HCT116 (cell line): ENCODE measurements around the gene SEMA3B. TPM values are rescaled to one million over a fixed set of nuclear protein-coding genes. Genes with fewer than 3 reads are reported as not detected.

Source experiments
- ATAC-seq: fragments of 200-7000 bp; cut with Tn5 transposase; 2 replicates; pipeline ENCODE4 v1.9.1; 2020; ENCODE audit warnings: mild to moderate bottlenecking, moderate library complexity
- BruUV-seq: library from RNA; stranded (reverse); fragments of 400-500 nt; replicated peaks from 2 replicates; lab custom pipeline; 2021; lab: Mats Ljungman, UMichigan
- CTCF ChIA-PET: fragments of 300-600 bp; sonication (Branson Sonifier 250); formaldehyde crosslinking; loops from one replicate; lab custom pipeline; 2021; ENCODE audit warnings: antibody characterized with exemption; lab: Charles Lee
- POLR2A ChIA-PET: fragments of 300-600, 350-600 bp; sonication (Branson Sonifier 250); formaldehyde crosslinking; loops from one replicate; lab custom pipeline; 2021; ENCODE audit warnings: antibody characterized with exemption; lab: Charles Lee
- RAD21 ChIA-PET, 2 experiments: fragments of 300-600 bp; sonication (Branson Sonifier 250); formaldehyde crosslinking; loops; one replicate each; lab custom pipeline; 2023; ENCODE audit warnings: low total read pairs in 2 of 2; ENCODE audit not compliant: uncharacterized antibody in 2 of 2, unreplicated experiment in 2 of 2, low non-redundant PET in 1 of 2; lab: Charles Lee
- DNase-seq: peaks from one replicate; pipeline ENCODE4 v3.0.0-alpha.2; 2010; ENCODE audit warnings: low read depth, low spot score
- H2AFZ ChIP-seq: fragments of 200-600 bp; shearing (Covaris generic), sonication (generic); 2 replicates; pipeline ENCODE4 v1.6.1; 2017; ENCODE audit warnings: low read depth, mixed run types, mixed read lengths, antibody characterized with exemption, low read length; ENCODE audit not compliant: poor library complexity, severe bottlenecking
- H3K27ac ChIP-seq: 2 replicates; pipeline ENCODE4 v1.5.1; 2012; ENCODE audit warnings: low read depth, low read length
- H3K27me3 ChIP-seq: fragments of 200-600 bp; sonication (generic); 2 replicates; pipeline ENCODE4 v1.6.1; 2016; ENCODE audit warnings: mixed run types, low read length, mixed read lengths; ENCODE audit not compliant: insufficient read depth
- H3K36me3 ChIP-seq, 2 experiments: fragments of 200-500 bp in 1 of 2; fragments of 200-600 bp in 1 of 2; sonication (Bioruptor generic) in 1 of 2; sonication (generic) in 1 of 2; 2 replicates each; pipeline versions ENCODE4 v1.5.1 to v1.6.1; 2014 to 2016; ENCODE audit warnings: low read length in 2 of 2, inconsistent platforms in 1 of 2, mixed read lengths in 1 of 2, mixed run types in 1 of 2; ENCODE audit not compliant: insufficient read depth in 2 of 2, control insufficient read depth in 1 of 2
- H3K4me1 ChIP-seq, 2 experiments: fragments of 200-600 bp in 1 of 2; sonication (generic) in 1 of 2; 2 replicates each; pipeline versions ENCODE4 v1.5.1 to v1.6.1; 2012 to 2017; ENCODE audit warnings: low read length in 2 of 2, inconsistent platforms in 1 of 2, mild to moderate bottlenecking in 1 of 2, mixed read lengths in 1 of 2, mixed run types in 1 of 2, moderate library complexity in 1 of 2; ENCODE audit not compliant: insufficient read depth in 2 of 2, control insufficient read depth in 1 of 2
- H3K4me2 ChIP-seq: fragments of 200-600 bp; sonication (generic); 2 replicates; pipeline ENCODE4 v1.6.1; 2017; ENCODE audit warnings: mixed run types, low read length, mixed read lengths
- H3K4me3 ChIP-seq, 2 experiments: fragments of 200-600 bp in 1 of 2; sonication (generic) in 1 of 2; replicated peaks in 1 of 2; 2 replicates each; pipeline ENCODE4 v1.5.1; 2011 to 2016; ENCODE audit warnings: low read length in 2 of 2, control low read depth in 1 of 2, low read depth in 1 of 2, mild to moderate bottlenecking in 1 of 2, mixed read lengths in 1 of 2, mixed run types in 1 of 2
- H3K79me2 ChIP-seq: fragments of 200-600 bp; sonication (generic); 2 replicates; pipeline ENCODE4 v1.6.1; 2017; ENCODE audit warnings: mild to moderate bottlenecking, mixed run types, low read length, moderate library complexity, mixed read lengths; ENCODE audit not compliant: insufficient read depth
- H3K9ac ChIP-seq: fragments of 200-600 bp; sonication (generic); 2 replicates; pipeline ENCODE4 v1.6.1; 2016; ENCODE audit warnings: low read length, mixed read lengths
- H3K9me2 ChIP-seq: fragments of 200-600 bp; sonication (generic), shearing (Covaris generic); 2 replicates; pipeline ENCODE4 v1.6.1; 2017; ENCODE audit warnings: mixed run types, mild to moderate bottlenecking, moderate library complexity; ENCODE audit not compliant: insufficient read depth
- H3K9me3 ChIP-seq, 2 experiments: fragments of 200-500 bp in 1 of 2; fragments of 200-600 bp in 1 of 2; sonication (Bioruptor generic) in 1 of 2; sonication (generic) in 1 of 2; 2 replicates each; pipeline ENCODE4 v1.6.1; 2014 to 2017; ENCODE audit warnings: low read length in 2 of 2, mixed read lengths in 2 of 2, inconsistent platforms in 1 of 2, low read depth in 1 of 2, mild to moderate bottlenecking in 1 of 2, mixed run types in 1 of 2, moderate library complexity in 1 of 2; ENCODE audit not compliant: control insufficient read depth in 1 of 2, insufficient read depth in 1 of 2
- H4K20me1 ChIP-seq: fragments of 200-600 bp; sonication (generic), shearing (Covaris generic); 2 replicates; pipeline ENCODE4 v1.6.1; 2017; ENCODE audit warnings: mixed run types, mild to moderate bottlenecking, moderate library complexity; ENCODE audit not compliant: insufficient read depth
- POLR2AphosphoS5 ChIP-seq: IDR thresholded peaks from 2 replicates; pipeline ENCODE4 v1.6.1; 2011; ENCODE audit warnings: mild to moderate bottlenecking, low read depth, low read length, moderate library complexity
- ZFX ChIP-seq: fragments of 450-650 bp; IDR thresholded peaks from 2 replicates; pipeline ENCODE4 v1.6.1; 2017
- intact Hi-C: fragments of 100-400 bp; cut with micrococcal nuclease; formaldehyde crosslinking; loops from 2 replicates; pipeline ENCODE4 v1.10.0; 2022
- total RNA-seq: library from RNA; stranded (reverse); gene quantifications from one replicate; pipeline ENCODE4 v1.2.1, GENCODE V29; 2021; ENCODE audit not compliant: unreplicated experiment
- TF ChIP-seq, protein P1 (sequence below): IDR thresholded peaks from 2 replicates; pipeline ENCODE4 v1.6.1; 2012; ENCODE audit warnings: low read depth

The SEMA3B gene
- total RNA-seq, 1 experiment from 2014 or later = 46.2 TPM

- ChIA-PET POLR2A (interaction anchor here (0.5 to 2.7 kb wide), 10 partner anchors 10 to 52 kb away, joined by 3 to 34 read pairs (median 5); partner anchors contain the start of gene GNAI2), CTCF (interaction anchor here (0.5 to 4.7 kb wide), 26 partner anchors 8 to 1810 kb away, joined by 3 to 46 read pairs (median 5); partner anchors contain the start of genes GNAI2, GNAT1, HYAL3 and IFRD2), RAD21 (interaction anchor here (0.7 to 1.5 kb wide), 7 partner anchors 11 to 52 kb away, joined by 3 to 11 read pairs (median 7); partner anchors contain the start of genes GNAI2 (in 1 of the 2) and LSMEM2 (in 1 of the 2))
- H3K4me2 ChIP-seq = peak overlapping the region; percentile 93
- TF ChIP-seq, protein P1, sequence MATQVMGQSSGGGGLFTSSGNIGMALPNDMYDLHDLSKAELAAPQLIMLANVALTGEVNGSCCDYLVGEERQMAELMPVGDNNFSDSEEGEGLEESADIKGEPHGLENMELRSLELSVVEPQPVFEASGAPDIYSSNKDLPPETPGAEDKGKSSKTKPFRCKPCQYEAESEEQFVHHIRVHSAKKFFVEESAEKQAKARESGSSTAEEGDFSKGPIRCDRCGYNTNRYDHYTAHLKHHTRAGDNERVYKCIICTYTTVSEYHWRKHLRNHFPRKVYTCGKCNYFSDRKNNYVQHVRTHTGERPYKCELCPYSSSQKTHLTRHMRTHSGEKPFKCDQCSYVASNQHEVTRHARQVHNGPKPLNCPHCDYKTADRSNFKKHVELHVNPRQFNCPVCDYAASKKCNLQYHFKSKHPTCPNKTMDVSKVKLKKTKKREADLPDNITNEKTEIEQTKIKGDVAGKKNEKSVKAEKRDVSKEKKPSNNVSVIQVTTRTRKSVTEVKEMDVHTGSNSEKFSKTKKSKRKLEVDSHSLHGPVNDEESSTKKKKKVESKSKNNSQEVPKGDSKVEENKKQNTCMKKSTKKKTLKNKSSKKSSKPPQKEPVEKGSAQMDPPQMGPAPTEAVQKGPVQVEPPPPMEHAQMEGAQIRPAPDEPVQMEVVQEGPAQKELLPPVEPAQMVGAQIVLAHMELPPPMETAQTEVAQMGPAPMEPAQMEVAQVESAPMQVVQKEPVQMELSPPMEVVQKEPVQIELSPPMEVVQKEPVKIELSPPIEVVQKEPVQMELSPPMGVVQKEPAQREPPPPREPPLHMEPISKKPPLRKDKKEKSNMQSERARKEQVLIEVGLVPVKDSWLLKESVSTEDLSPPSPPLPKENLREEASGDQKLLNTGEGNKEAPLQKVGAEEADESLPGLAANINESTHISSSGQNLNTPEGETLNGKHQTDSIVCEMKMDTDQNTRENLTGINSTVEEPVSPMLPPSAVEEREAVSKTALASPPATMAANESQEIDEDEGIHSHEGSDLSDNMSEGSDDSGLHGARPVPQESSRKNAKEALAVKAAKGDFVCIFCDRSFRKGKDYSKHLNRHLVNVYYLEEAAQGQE = no peak
- TF ChIP-seq ZFX (peak; percentile 57; the same call in 1 of the 2 replicates), POLR2AphosphoS5 (peak; percentile 75)
- no peaks in the 10 kb centered on the region for H3K9me3 ChIP-seq
- intact Hi-C loops = loop anchor here (1.0 kb wide), 1 partner anchor 19 kb away; no protein-coding TSS in a partner anchor
- DNase-seq (peak; percentile 81), ATAC-seq (peak; percentile 80)
- peak overlapping the region; percentile 86 for H3K27ac ChIP-seq
- H3K27me3 ChIP-seq = no peaks in the 10 kb centered on the region
- H3K79me2 ChIP-seq = peaks cover 94% of the 10 kb centered on the region
- no peaks in the 10 kb centered on the region for H4K20me1 ChIP-seq
- BruUV-seq = TSS peak; percentile 79
- H3K36me3 ChIP-seq = peaks cover 0 to 3% of the 10 kb centered on the region in 2 experiments; a peak in 1 of 4 replicates
- peaks cover 38 to 81% of the 10 kb centered on the region in 2 experiments for H3K4me1 ChIP-seq
- H2AFZ ChIP-seq = no peak overlapping the region
- H3K9me2 ChIP-seq = no peaks in the 10 kb centered on the region
- H3K4me3 ChIP-seq = peak overlapping the region; percentile 50 to 59
- peak overlapping the region; percentile 77 for H3K9ac ChIP-seq
Measured at GRCh38 chr3:50246517-50246954, 22.4 kb upstream of the SEMA3B start.
